Kidney epithelial cell (primary cell): ENCODE data around the gene ATP2C1. TPM values are rescaled to one million over a fixed set of nuclear protein-coding genes. Genes with fewer than 3 reads are reported as not detected.
"Not testable (repeated sequence)": the region's sequence is repeated elsewhere in the genome, so short reads cannot be mapped to it uniquely, and the experiment has no call there.

ENCODE experiments used
- DNase-seq: peaks from one replicate; pipeline ENCODE4 v3.0.0-alpha.2; 2010; ENCODE audit warnings: low read depth
- H3K27me3 ChIP-seq: 2 replicates; pipeline ENCODE4 v1.6.0; 2011; ENCODE audit warnings: low read length; ENCODE audit not compliant: control insufficient read depth, insufficient read depth
- H3K36me3 ChIP-seq: 2 replicates; pipeline ENCODE4 v1.5.1; 2011; ENCODE audit warnings: low read length; ENCODE audit not compliant: control insufficient read depth, insufficient read depth
- H3K4me3 ChIP-seq: 2 replicates; pipeline ENCODE4 v1.5.1; 2011; ENCODE audit warnings: low read depth, mild to moderate bottlenecking, control low read depth, low read length
- CTCF ChIP-seq: IDR thresholded peaks from 2 replicates; pipeline ENCODE4 v1.5.1; 2011; ENCODE audit warnings: mild to moderate bottlenecking, moderate library complexity, low read length, control low read depth, inconsistent platforms; ENCODE audit not compliant: insufficient read depth, poor library complexity, severe bottlenecking
- total RNA-seq: library from RNA; depleted of rRNA; stranded (reverse); fragments of >200 nt; gene quantifications from 2 replicates; pipeline ENCODE4 v1.2.3, GENCODE V29; 2015

Gene ATP2C1
- total RNA-seq, 1 donor from 2014 or later: 85.3 TPM

- TF ChIP-seq CTCF: no peak
- DNase-seq: no peak
- Histone ChIP-seq H3K4me3 (no peak overlapping the region), H3K36me3 (no peaks in the 10 kb centered on the region), H3K27me3 (no peaks in the 10 kb centered on the region)
Measured at GRCh38 chr3:130850843-130851242, 43.0 kb upstream of the ATP2C1 start.

GRCh38 chr3:130851277-130851676 lies 42.6 kb upstream of the ATP2C1 start:
- no peak for DNase-seq
- no peak overlapping the region for H3K4me3 ChIP-seq

GRCh38 chr3:130853581-130853980 lies 40.3 kb upstream of the ATP2C1 start:
- H3K27me3 ChIP-seq: no peaks in the 10 kb centered on the region
- DNase-seq: no peak
- no peak for TF ChIP-seq CTCF
- H3K4me3 ChIP-seq: no peak overlapping the region
- H3K36me3 ChIP-seq: no peaks in the 10 kb centered on the region

More at GRCh38 chr3:130851277-130851676, 42.6 kb upstream of the ATP2C1 start:
- Histone ChIP-seq H3K27me3 (no peaks in the 10 kb centered on the region), H3K36me3 (no peaks in the 10 kb centered on the region)
- TF ChIP-seq CTCF: no peak

- TF ChIP-seq CTCF: no peak
- no peak for DNase-seq
- H3K36me3 ChIP-seq: no peaks in the 10 kb centered on the region
- no peak overlapping the region for H3K4me3 ChIP-seq
- no peaks in the 10 kb centered on the region for H3K27me3 ChIP-seq
Measured at GRCh38 chr3:130854208-130854864, 39.5 kb upstream of the ATP2C1 start.

- DNase-seq: no peak
- H3K36me3 ChIP-seq: no peaks in the 10 kb centered on the region
- H3K27me3 ChIP-seq: no peaks in the 10 kb centered on the region
- H3K4me3 ChIP-seq: no peak overlapping the region
- TF ChIP-seq CTCF: no peak
Measured at GRCh38 chr3:130857336-130858026, 36.4 kb upstream of the ATP2C1 start.

GRCh38 chr3:130862130-130862529 lies 31.8 kb upstream of the ATP2C1 start:
- DNase-seq, H3K36me3 ChIP-seq, H3K27me3 ChIP-seq, H3K4me3 ChIP-seq: not testable (repeated sequence)
